Tibial nerve (tissue), 4 donors: ENCODE measurements around the gene PARD3B.

Experiments used
- EP300 ChIP-seq, 2 donors: sonication (generic); formaldehyde crosslinking; IDR thresholded peaks; one replicate each; pipeline ENCODE4 v1.6.1; 2017; ENCODE audit warnings: antibody characterized with exemption in 2 of 2, mild to moderate bottlenecking in 1 of 2
- POLR2A ChIP-seq, 2 donors: fragments of 450-650 bp; IDR thresholded peaks; one replicate each; pipeline ENCODE4 v1.6.1; 2017; ENCODE audit warnings: antibody characterized with exemption in 2 of 2, mild to moderate bottlenecking in 2 of 2, moderate library complexity in 2 of 2
- TF ChIP-seq, protein P1 (sequence below), 5 experiments: fragments of 200-600 bp in 3 of 5; fragments of 450-650 bp in 2 of 5; sonication (generic) in 3 of 5; IDR thresholded peaks; one replicate each; pipeline ENCODE4 v1.5.1; 2016 to 2019; ENCODE audit warnings: antibody characterized with exemption in 5 of 5, mild to moderate bottlenecking in 3 of 5, moderate library complexity in 2 of 5

DNA sequence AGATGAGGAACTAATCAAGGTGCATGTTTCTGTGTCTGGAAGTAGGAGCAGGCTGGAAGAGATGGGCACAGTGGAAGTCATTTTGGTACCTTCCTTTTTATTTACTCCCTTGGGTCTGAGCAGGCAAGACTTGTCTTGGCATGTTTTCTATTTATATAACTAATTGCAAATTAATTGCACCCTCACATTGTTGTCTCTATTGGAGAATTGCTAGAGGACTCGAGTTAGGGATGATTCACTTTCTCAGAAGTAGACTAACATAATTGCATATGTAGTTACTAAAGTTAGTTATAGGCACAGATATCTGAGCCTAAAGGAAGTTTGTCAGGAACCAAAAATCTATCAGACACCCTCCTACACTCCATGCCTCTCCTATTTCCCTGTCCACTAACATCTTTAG is 1044.2 kb downstream of the PARD3B start:
- TF ChIP-seq, protein P1, sequence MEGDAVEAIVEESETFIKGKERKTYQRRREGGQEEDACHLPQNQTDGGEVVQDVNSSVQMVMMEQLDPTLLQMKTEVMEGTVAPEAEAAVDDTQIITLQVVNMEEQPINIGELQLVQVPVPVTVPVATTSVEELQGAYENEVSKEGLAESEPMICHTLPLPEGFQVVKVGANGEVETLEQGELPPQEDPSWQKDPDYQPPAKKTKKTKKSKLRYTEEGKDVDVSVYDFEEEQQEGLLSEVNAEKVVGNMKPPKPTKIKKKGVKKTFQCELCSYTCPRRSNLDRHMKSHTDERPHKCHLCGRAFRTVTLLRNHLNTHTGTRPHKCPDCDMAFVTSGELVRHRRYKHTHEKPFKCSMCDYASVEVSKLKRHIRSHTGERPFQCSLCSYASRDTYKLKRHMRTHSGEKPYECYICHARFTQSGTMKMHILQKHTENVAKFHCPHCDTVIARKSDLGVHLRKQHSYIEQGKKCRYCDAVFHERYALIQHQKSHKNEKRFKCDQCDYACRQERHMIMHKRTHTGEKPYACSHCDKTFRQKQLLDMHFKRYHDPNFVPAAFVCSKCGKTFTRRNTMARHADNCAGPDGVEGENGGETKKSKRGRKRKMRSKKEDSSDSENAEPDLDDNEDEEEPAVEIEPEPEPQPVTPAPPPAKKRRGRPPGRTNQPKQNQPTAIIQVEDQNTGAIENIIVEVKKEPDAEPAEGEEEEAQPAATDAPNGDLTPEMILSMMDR (IDR thresholded peaks at IDR 0.05) = no peak
- TF ChIP-seq POLR2A (IDR thresholded peaks at IDR 0.05) = no peak
- no peak for TF ChIP-seq EP300 (IDR thresholded peaks at IDR 0.05)
